BLaER1 (cell line): Measurements from ENCODE around the gene MOSPD3.
"Not testable (repeated sequence)": the region's sequence is repeated elsewhere in the genome, so short reads cannot be mapped to it uniquely, and the experiment has no call there.

Experiments used
- H3K27ac ChIP-seq: shearing (Covaris generic); formaldehyde crosslinking; 2 replicates; pipeline ENCODE4 v1.8.1; 2022
- H3K27me3 ChIP-seq: shearing (Covaris generic); formaldehyde crosslinking; 2 replicates; pipeline ENCODE4 v1.8.1; 2022
- H3K36me3 ChIP-seq: shearing (Covaris generic); formaldehyde crosslinking; 2 replicates; pipeline ENCODE4 v1.8.1; 2022
- H3K4me1 ChIP-seq: shearing (Covaris generic); formaldehyde crosslinking; 2 replicates; pipeline ENCODE4 v1.8.1; 2022
- H3K4me2 ChIP-seq: shearing (Covaris generic); formaldehyde crosslinking; 2 replicates; pipeline ENCODE4 v1.8.1; 2022
- H3K4me3 ChIP-seq: shearing (Covaris generic); formaldehyde crosslinking; 2 replicates; pipeline ENCODE4 v1.8.1; 2022
- H3K9ac ChIP-seq: shearing (Covaris generic); formaldehyde crosslinking; 2 replicates; pipeline ENCODE4 v1.8.1; 2022
- H3K9me3 ChIP-seq: shearing (Covaris generic); formaldehyde crosslinking; 2 replicates; pipeline ENCODE4 v1.8.1; 2022
- H4K20me1 ChIP-seq: shearing (Covaris generic); formaldehyde crosslinking; 2 replicates; pipeline ENCODE4 v1.8.1; 2022
- Cebpa-rat ChIP-seq: shearing (Covaris generic); IDR thresholded peaks from 2 replicates; pipeline ENCODE4 v1.8.1; 2022

MOSPD3 gene

DNA sequence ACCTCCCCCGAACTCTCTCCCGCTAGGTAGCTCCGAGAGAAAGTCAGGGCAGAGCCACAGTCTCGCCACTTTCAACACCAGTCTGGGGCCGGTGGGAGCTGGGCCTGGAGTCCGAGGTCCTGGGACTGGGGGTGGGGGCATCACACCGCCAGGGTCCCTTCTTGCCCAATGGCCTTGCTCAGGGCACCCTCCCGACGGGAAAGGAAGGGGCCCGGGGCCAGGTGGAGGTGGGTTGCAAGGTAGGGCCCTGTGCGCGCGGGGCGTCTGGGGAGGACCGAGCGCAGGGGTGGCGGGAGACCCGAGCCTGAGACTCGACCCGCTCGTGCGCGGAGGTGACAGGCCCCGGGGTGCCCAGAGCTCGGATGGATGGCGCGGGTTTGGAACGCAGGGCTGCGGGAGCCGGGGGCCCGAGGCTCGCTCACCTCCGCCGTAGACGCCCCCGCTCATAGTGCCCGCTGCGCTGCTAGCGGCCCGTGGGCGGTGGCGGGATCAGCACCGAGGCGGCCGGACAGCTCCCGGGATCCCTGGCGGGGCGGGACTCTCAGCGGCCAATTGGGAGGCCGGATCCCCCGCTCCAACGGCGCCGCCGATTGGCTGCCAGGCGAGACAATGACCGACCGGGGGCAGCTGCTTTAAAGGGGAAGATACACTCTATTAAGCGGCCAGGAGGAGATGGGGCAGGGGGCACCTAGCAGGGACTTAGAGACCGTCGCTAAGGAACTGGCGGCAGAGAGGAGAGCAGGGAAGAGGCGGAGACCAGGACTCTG is 43.8 kb downstream of the MOSPD3 start, which contains the start of gene ACTL6B:
ACTL6B (minus strand) TSS at position 541 of the 767 bp plus-strand sequence; CDS start at position 447, 94 bp downstream.
- no peaks in the 10 kb centered on the region for H4K20me1 ChIP-seq
- no peak within 1 kb of the TSS for H3K9ac ChIP-seq
- H3K4me3 ChIP-seq: no peak within 1 kb of the TSS
- H3K36me3 ChIP-seq: no peaks in the 10 kb centered on the region
- peaks cover 21% of the 10 kb centered on the region for H3K27me3 ChIP-seq
- no peaks in the 10 kb centered on the region for H3K4me1 ChIP-seq
- H3K27ac ChIP-seq: no peak within 1 kb of the TSS
- no peak within 1 kb of the TSS for H3K4me2 ChIP-seq
- no peak for TF ChIP-seq Cebpa-rat
- H3K9me3 ChIP-seq: 0 out of 2 replicates have a peak, but pooled peaks cover 5% of the 10 kb centered on the region

DNA sequence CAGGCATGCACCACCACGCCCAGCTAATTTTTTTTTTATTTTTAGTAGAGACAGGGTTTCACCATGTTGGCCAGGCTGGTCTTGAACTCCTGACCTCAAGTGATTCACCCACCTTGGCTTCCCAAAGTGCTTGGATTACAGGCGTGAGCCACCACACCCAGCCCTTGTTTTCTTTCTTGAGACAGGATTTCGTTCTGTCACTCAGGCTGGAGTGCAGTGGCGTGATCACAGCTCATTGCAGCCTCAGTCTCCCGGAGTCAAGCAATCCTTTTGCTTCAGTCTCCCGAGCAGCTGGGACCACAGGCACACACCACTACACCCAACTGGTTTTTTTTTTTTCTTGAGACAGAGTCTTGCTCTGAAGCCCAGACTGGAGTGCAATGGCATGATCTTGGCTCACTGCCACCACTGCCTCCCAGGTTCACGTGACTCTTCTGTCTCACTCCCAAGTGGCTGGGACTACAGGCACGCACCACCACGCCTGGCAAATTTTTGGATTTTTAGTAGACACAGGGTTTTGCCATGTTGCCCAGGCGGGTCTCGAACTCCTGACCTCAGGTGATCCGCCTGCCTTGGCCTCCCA is 49.9 kb downstream of the MOSPD3 start:
- not testable (repeated sequence) for H3K9ac ChIP-seq, H3K4me1 ChIP-seq, H3K27me3 ChIP-seq, H4K20me1 ChIP-seq, H3K4me2 ChIP-seq, H3K36me3 ChIP-seq, H3K4me3 ChIP-seq, H3K9me3 ChIP-seq, H3K27ac ChIP-seq
